Uterus (tissue), 2 donors: Measurements from ENCODE around the gene TRIP4.

Experiments used
- CTCF ChIP-seq, 4 experiments: fragments of 200-600 bp in 2 of 4; fragments of 450-650 bp in 2 of 4; sonication (generic) in 2 of 4; IDR thresholded peaks; one replicate each; pipeline ENCODE4 v1.5.1; 2016 to 2019; ENCODE audit warnings: antibody characterized with exemption in 4 of 4, mild to moderate bottlenecking in 2 of 4, moderate library complexity in 1 of 4
- POLR2A ChIP-seq, 2 donors: fragments of 450-650 bp; IDR thresholded peaks; one replicate each; pipeline ENCODE4 v1.6.1; 2016; ENCODE audit warnings: antibody characterized with exemption in 2 of 2, mild to moderate bottlenecking in 1 of 2, moderate library complexity in 1 of 2

- TF ChIP-seq POLR2A (IDR thresholded peaks at IDR 0.05) (no peak), CTCF (IDR thresholded peaks at IDR 0.05) (no peak)
Measured at GRCh38 chr15:64348455-64348854, 39.2 kb upstream of the TRIP4 start.
